Measurements from ENCODE around the gene MAML1.

MAML1 gene

GRCh38 chr5:179795863-179796833, 63.5 kb downstream of the MAML1 start:
- Histone ChIP-seq H3K27ac (ENCODE audit: low read length) (peak overlapping the region; percentile 51), H3K4me1 (ENCODE audit: control insufficient read depth in 1 of 2, insufficient read depth in 2 of 2, low read length in 2 of 2) (peaks cover 11 to 38% of the 10 kb centered on the region in 2 donors), H3K9me3 (ENCODE audit: control insufficient read depth in 1 of 2, low read length in 2 of 2) (no peaks in the 10 kb centered on the region), H3K4me3 (ENCODE audit: low read depth in 1 of 2, low read length in 2 of 2) (peak overlapping the region; percentile 42 to 74), H3K36me3 (ENCODE audit: control insufficient read depth in 1 of 2, insufficient read depth in 2 of 2, low read length in 2 of 2) (peaks cover 15 to 31% of the 10 kb centered on the region in 2 donors), H3K27me3 (ENCODE audit: low read depth, low read length) (no peaks in the 10 kb centered on the region)

GRCh38 chr5:179796877-179797608, 64.4 kb downstream of the MAML1 start:
- peaks cover 15 to 34% of the 10 kb centered on the region in 2 donors for H3K36me3 ChIP-seq (ENCODE audit: control insufficient read depth in 1 of 2, insufficient read depth in 2 of 2, low read length in 2 of 2)
- H3K9me3 ChIP-seq (ENCODE audit: control insufficient read depth in 1 of 2, low read length in 2 of 2) = no peaks in the 10 kb centered on the region
- H3K27me3 ChIP-seq (ENCODE audit: low read depth, low read length) = no peaks in the 10 kb centered on the region
- H3K4me3 ChIP-seq (ENCODE audit: low read depth in 1 of 2, low read length in 2 of 2) = peak overlapping the region; percentile 42 to 74
- peak overlapping the region; percentile 51 for H3K27ac ChIP-seq (ENCODE audit: low read length)
- H3K4me1 ChIP-seq (ENCODE audit: control insufficient read depth in 1 of 2, insufficient read depth in 2 of 2, low read length in 2 of 2) = peaks cover 11 to 39% of the 10 kb centered on the region in 2 donors

GRCh38 chr5:179797741-179798140, 65.1 kb downstream of the MAML1 start:
- Histone ChIP-seq H3K27me3 (ENCODE audit: low read depth, low read length) (no peaks in the 10 kb centered on the region), H3K4me1 (ENCODE audit: control insufficient read depth in 1 of 2, insufficient read depth in 2 of 2, low read length in 2 of 2) (peaks cover 14 to 42% of the 10 kb centered on the region in 2 donors), H3K9me3 (ENCODE audit: control insufficient read depth in 1 of 2, low read length in 2 of 2) (no peaks in the 10 kb centered on the region), H3K36me3 (ENCODE audit: control insufficient read depth in 1 of 2, insufficient read depth in 2 of 2, low read length in 2 of 2) (peaks cover 15 to 34% of the 10 kb centered on the region in 2 donors), H3K4me3 (ENCODE audit: low read depth in 1 of 2, low read length in 2 of 2) (no peak overlapping the region), H3K27ac (ENCODE audit: low read length) (no peak overlapping the region)

GRCh38 chr5:179798144-179798770, 65.6 kb downstream of the MAML1 start:
- H3K9me3 ChIP-seq (ENCODE audit: control insufficient read depth in 1 of 2, low read length in 2 of 2) = no peaks in the 10 kb centered on the region
- H3K4me1 ChIP-seq (ENCODE audit: control insufficient read depth in 1 of 2, insufficient read depth in 2 of 2, low read length in 2 of 2) = peaks cover 18 to 43% of the 10 kb centered on the region in 2 donors
- no peak overlapping the region for H3K4me3 ChIP-seq (ENCODE audit: low read depth in 1 of 2, low read length in 2 of 2)
- no peaks in the 10 kb centered on the region for H3K27me3 ChIP-seq (ENCODE audit: low read depth, low read length)
- peaks cover 15 to 34% of the 10 kb centered on the region in 2 donors for H3K36me3 ChIP-seq (ENCODE audit: control insufficient read depth in 1 of 2, insufficient read depth in 2 of 2, low read length in 2 of 2)
- no peak overlapping the region for H3K27ac ChIP-seq (ENCODE audit: low read length)

- Histone ChIP-seq H3K27ac (ENCODE audit: low read length) (no peak overlapping the region), H3K4me3 (ENCODE audit: low read depth in 1 of 2, low read length in 2 of 2) (no peak overlapping the region), H3K4me1 (ENCODE audit: control insufficient read depth in 1 of 2, insufficient read depth in 2 of 2, low read length in 2 of 2) (peaks cover 16 to 42% of the 10 kb centered on the region in 2 donors), H3K27me3 (ENCODE audit: low read depth, low read length) (no peaks in the 10 kb centered on the region), H3K36me3 (ENCODE audit: control insufficient read depth in 1 of 2, insufficient read depth in 2 of 2, low read length in 2 of 2) (peaks cover 15 to 34% of the 10 kb centered on the region in 2 donors), H3K9me3 (ENCODE audit: control insufficient read depth in 1 of 2, low read length in 2 of 2) (no peaks in the 10 kb centered on the region)
Observed at GRCh38 chr5:179798771-179799643, 66.4 kb downstream of the MAML1 start.

GRCh38 chr5:179799644-179799973, 67.0 kb downstream of the MAML1 start:
- H3K4me1 ChIP-seq (ENCODE audit: control insufficient read depth in 1 of 2, insufficient read depth in 2 of 2, low read length in 2 of 2) = peaks cover 16 to 42% of the 10 kb centered on the region in 2 donors
- H3K9me3 ChIP-seq (ENCODE audit: control insufficient read depth in 1 of 2, low read length in 2 of 2) = no peaks in the 10 kb centered on the region
- H3K27ac ChIP-seq (ENCODE audit: low read length) = no peak overlapping the region
- H3K4me3 ChIP-seq (ENCODE audit: low read depth in 1 of 2, low read length in 2 of 2) = no peak overlapping the region
- peaks cover 15 to 34% of the 10 kb centered on the region in 2 donors for H3K36me3 ChIP-seq (ENCODE audit: control insufficient read depth in 1 of 2, insufficient read depth in 2 of 2, low read length in 2 of 2)
- no peaks in the 10 kb centered on the region for H3K27me3 ChIP-seq (ENCODE audit: low read depth, low read length)

GRCh38 chr5:179800071-179800695, 67.6 kb downstream of the MAML1 start:
- Histone ChIP-seq H3K4me1 (ENCODE audit: control insufficient read depth in 1 of 2, insufficient read depth in 2 of 2, low read length in 2 of 2) (peaks cover 22 to 42% of the 10 kb centered on the region in 2 donors), H3K36me3 (ENCODE audit: control insufficient read depth in 1 of 2, insufficient read depth in 2 of 2, low read length in 2 of 2) (peaks cover 15 to 34% of the 10 kb centered on the region in 2 donors), H3K9me3 (ENCODE audit: control insufficient read depth in 1 of 2, low read length in 2 of 2) (no peaks in the 10 kb centered on the region), H3K27ac (ENCODE audit: low read length) (no peak overlapping the region), H3K27me3 (ENCODE audit: low read depth, low read length) (no peaks in the 10 kb centered on the region), H3K4me3 (ENCODE audit: low read depth in 1 of 2, low read length in 2 of 2) (no peak overlapping the region)

GRCh38 chr5:179800696-179801201, 68.1 kb downstream of the MAML1 start:
- Histone ChIP-seq H3K4me3 (ENCODE audit: low read depth in 1 of 2, low read length in 2 of 2) (no peak overlapping the region), H3K27me3 (ENCODE audit: low read depth, low read length) (no peaks in the 10 kb centered on the region), H3K4me1 (ENCODE audit: control insufficient read depth in 1 of 2, insufficient read depth in 2 of 2, low read length in 2 of 2) (peaks cover 23 to 40% of the 10 kb centered on the region in 2 donors), H3K27ac (ENCODE audit: low read length) (no peak overlapping the region), H3K9me3 (ENCODE audit: control insufficient read depth in 1 of 2, low read length in 2 of 2) (no peaks in the 10 kb centered on the region), H3K36me3 (ENCODE audit: control insufficient read depth in 1 of 2, insufficient read depth in 2 of 2, low read length in 2 of 2) (peaks cover 15 to 34% of the 10 kb centered on the region in 2 donors)

GRCh38 chr5:179801304-179802206, 68.9 kb downstream of the MAML1 start:
- peaks cover 15 to 34% of the 10 kb centered on the region in 2 donors for H3K36me3 ChIP-seq (ENCODE audit: control insufficient read depth in 1 of 2, insufficient read depth in 2 of 2, low read length in 2 of 2)

More at GRCh38 chr5:179801304-179802206, 68.9 kb downstream of the MAML1 start:
- peaks cover 23 to 39% of the 10 kb centered on the region in 2 donors for H3K4me1 ChIP-seq (ENCODE audit: control insufficient read depth in 1 of 2, insufficient read depth in 2 of 2, low read length in 2 of 2)
- no peaks in the 10 kb centered on the region for H3K27me3 ChIP-seq (ENCODE audit: low read depth, low read length)
- no peak overlapping the region for H3K27ac ChIP-seq (ENCODE audit: low read length)
- no peak overlapping the region for H3K4me3 ChIP-seq (ENCODE audit: low read depth in 1 of 2, low read length in 2 of 2)
- no peaks in the 10 kb centered on the region for H3K9me3 ChIP-seq (ENCODE audit: control insufficient read depth in 1 of 2, low read length in 2 of 2)

All from muscle layer of duodenum (tissue), 2 donors.